ENCODE results near the gene KNTC1.

DNA sequence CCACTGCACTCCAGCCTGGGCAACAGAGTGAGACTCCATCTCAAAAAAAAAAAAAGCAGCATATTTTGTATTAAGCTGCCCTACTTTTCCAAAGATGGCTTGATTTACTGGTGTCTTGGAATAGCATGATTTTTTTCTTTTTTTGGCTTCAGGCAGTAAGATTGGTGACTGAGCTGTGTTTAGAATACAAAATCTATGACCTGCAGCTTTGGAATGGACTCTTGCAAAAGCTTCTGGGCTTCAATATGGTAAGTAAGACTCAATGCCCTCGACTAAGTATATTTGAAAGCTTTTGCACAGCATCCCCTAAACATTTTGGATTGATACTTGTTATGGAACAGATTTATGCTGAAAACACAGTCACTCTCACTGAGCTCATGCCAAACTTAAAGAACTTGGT is 87.8 kb downstream of the KNTC1 start:
- TF ChIP-seq KDM5A (IDR thresholded peaks at IDR 0.05) (no peak), EP300 (IDR thresholded peaks at IDR 0.05) (no peak), MAZ (IDR thresholded peaks at IDR 0.05; ENCODE audit: borderline replicate concordance, low read depth, low read length) (no peak), KDM1A (IDR thresholded peaks at IDR 0.05; ENCODE audit: low read depth) (no peak), RARB (CRISPR knock-in tag; IDR thresholded peaks at IDR 0.05) (no peak), POLR2A (IDR thresholded peaks at IDR 0.05; ENCODE audit: low read length) (no peak), RAD21 (conservative IDR thresholded peaks at IDR 0.05 in 1 of 2, IDR thresholded peaks at IDR 0.05 in 1 of 2) (no peak), CHD2 (IDR thresholded peaks at IDR 0.05; ENCODE audit: low read length, partially characterized antibody) (no peak)
- TF ChIP-seq, protein P1, sequence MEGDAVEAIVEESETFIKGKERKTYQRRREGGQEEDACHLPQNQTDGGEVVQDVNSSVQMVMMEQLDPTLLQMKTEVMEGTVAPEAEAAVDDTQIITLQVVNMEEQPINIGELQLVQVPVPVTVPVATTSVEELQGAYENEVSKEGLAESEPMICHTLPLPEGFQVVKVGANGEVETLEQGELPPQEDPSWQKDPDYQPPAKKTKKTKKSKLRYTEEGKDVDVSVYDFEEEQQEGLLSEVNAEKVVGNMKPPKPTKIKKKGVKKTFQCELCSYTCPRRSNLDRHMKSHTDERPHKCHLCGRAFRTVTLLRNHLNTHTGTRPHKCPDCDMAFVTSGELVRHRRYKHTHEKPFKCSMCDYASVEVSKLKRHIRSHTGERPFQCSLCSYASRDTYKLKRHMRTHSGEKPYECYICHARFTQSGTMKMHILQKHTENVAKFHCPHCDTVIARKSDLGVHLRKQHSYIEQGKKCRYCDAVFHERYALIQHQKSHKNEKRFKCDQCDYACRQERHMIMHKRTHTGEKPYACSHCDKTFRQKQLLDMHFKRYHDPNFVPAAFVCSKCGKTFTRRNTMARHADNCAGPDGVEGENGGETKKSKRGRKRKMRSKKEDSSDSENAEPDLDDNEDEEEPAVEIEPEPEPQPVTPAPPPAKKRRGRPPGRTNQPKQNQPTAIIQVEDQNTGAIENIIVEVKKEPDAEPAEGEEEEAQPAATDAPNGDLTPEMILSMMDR (IDR thresholded peaks at IDR 0.05), result no peak
- TF ChIP-seq, protein P2, sequence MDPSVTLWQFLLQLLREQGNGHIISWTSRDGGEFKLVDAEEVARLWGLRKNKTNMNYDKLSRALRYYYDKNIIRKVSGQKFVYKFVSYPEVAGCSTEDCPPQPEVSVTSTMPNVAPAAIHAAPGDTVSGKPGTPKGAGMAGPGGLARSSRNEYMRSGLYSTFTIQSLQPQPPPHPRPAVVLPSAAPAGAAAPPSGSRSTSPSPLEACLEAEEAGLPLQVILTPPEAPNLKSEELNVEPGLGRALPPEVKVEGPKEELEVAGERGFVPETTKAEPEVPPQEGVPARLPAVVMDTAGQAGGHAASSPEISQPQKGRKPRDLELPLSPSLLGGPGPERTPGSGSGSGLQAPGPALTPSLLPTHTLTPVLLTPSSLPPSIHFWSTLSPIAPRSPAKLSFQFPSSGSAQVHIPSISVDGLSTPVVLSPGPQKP (IDR thresholded peaks at IDR 0.05; ENCODE audit: low read depth, low read length), result no peak

Measured in A549 (cell line).